ENCODE results near the gene ATP8A2. TPM values are rescaled to one million over a fixed set of nuclear protein-coding genes. Genes with fewer than 3 reads are reported as not detected.

ATP8A2 gene
- total and polyA plus RNA-seq, 12 donors, result under 0.01 to 0.18 (median 0.10) TPM; not detected in 3

- H3K4me1 ChIP-seq, result no peaks in the 10 kb centered on the region
Observed at GRCh38 chr13:25462301-25463125, 90.7 kb downstream of the ATP8A2 start.

GRCh38 chr13:25463496-25463895 lies 91.7 kb downstream of the ATP8A2 start:
- no peak for ATAC-seq
- intact Hi-C loops (cut with DNase I), result no loop called here
- Histone ChIP-seq H3K4me1 (no peaks in the 10 kb centered on the region), H3K36me3 (no peaks in the 10 kb centered on the region), H3K4me3 (no peak overlapping the region), H3K27me3 (peaks cover under 1 to 33% (median 12%) of the 10 kb centered on the region in 7 donors), H3K9me3 (no peaks in the 10 kb centered on the region), H3K27ac (no peak overlapping the region)
- WGBS, 2 donors, result 75 to 78% methylated on average over 3 of the region's 3 CpGs
- no peak for TF ChIP-seq CTCF (IDR thresholded peaks at IDR 0.05)
- no peak for DNase-seq

More at GRCh38 chr13:25462301-25463125, 90.7 kb downstream of the ATP8A2 start:
- no peaks in the 10 kb centered on the region for H3K9me3 ChIP-seq
- DNase-seq, result no peak
- no peak overlapping the region for H3K27ac ChIP-seq
- WGBS, 2 donors, result 80 to 83% methylated on average over 9 of the region's 9 CpGs
- no peak for TF ChIP-seq CTCF (IDR thresholded peaks at IDR 0.05)
- no peak for ATAC-seq
- H3K4me3 ChIP-seq, result no peak overlapping the region
- peaks cover 0 to 25% (median 2%) of the 10 kb centered on the region in 7 donors for H3K27me3 ChIP-seq
- intact Hi-C loops (cut with DNase I), result no loop called here
- H3K36me3 ChIP-seq, result no peaks in the 10 kb centered on the region

- intact Hi-C loops (cut with DNase I), result no loop called here
- Histone ChIP-seq H3K9me3 (no peaks in the 10 kb centered on the region), H3K36me3 (no peaks in the 10 kb centered on the region), H3K4me3 (no peak overlapping the region), H3K27ac (no peak overlapping the region), H3K27me3 (peaks cover 4 to 67% (median 46%) of the 10 kb centered on the region in 7 donors), H3K4me1 (no peaks in the 10 kb centered on the region)
- DNase-seq (no peak), ATAC-seq (no peak)
- TF ChIP-seq CTCF (IDR thresholded peaks at IDR 0.05), result no peak
- 65 to 68% methylated on average over 4 of the region's 4 CpGs for WGBS, 2 donors
Observed at GRCh38 chr13:25466880-25467279, 95.1 kb downstream of the ATP8A2 start.

GRCh38 chr13:25468325-25469168 lies 96.8 kb downstream of the ATP8A2 start:
- H3K27me3 ChIP-seq, result peaks cover 4 to 70% (median 55%) of the 10 kb centered on the region in 7 donors
- ATAC-seq (peak in 2 of 8 donors; percentile 22 to 46), DNase-seq (no peak)
- intact Hi-C loops (cut with DNase I), result no loop called here
- 3% methylated on average over 53 to 75 of the region's 75 CpGs for WGBS, 2 donors
- no peaks in the 10 kb centered on the region for H3K4me1 ChIP-seq
- H3K9me3 ChIP-seq, result no peaks in the 10 kb centered on the region
- H3K4me3 ChIP-seq, result no peak overlapping the region
- H3K36me3 ChIP-seq, result no peaks in the 10 kb centered on the region
- no peak for TF ChIP-seq CTCF (IDR thresholded peaks at IDR 0.05)
- no peak overlapping the region for H3K27ac ChIP-seq
